HEK293 (cell line): ENCODE results near the gene FKBP10.

Experiments
- CTCF ChIP-seq: fragments of 450-650 bp; formaldehyde crosslinking; IDR thresholded peaks from 2 replicates; pipeline ENCODE4 v1.5.1; 2016; ENCODE audit warnings: missing biosample characterization, missing genetic modification characterization
- HOXC10 ChIP-seq: sonication (generic); formaldehyde crosslinking; IDR thresholded peaks from 2 replicates; pipeline ENCODE4 v1.8.1; 2023; ENCODE audit warnings: mild to moderate bottlenecking, missing genetic modification reagents
- YY1 ChIP-seq: fragments of 450-650 bp; formaldehyde crosslinking; IDR thresholded peaks from 2 replicates; pipeline ENCODE4 v1.5.1; 2018; ENCODE audit warnings: missing biosample characterization, missing genetic modification characterization
- ZNF140 ChIP-seq: fragments of 450-650 bp; formaldehyde crosslinking; IDR thresholded peaks from 2 replicates; pipeline ENCODE4 v1.5.1; 2016; ENCODE audit warnings: missing biosample characterization, missing genetic modification characterization
- ZNF169 ChIP-seq: fragments of 450-650 bp; formaldehyde crosslinking; IDR thresholded peaks from 2 replicates; pipeline ENCODE4 v1.5.1; 2016; ENCODE audit warnings: missing biosample characterization, missing genetic modification characterization
- ZNF433 ChIP-seq: fragments of 450-650 bp; formaldehyde crosslinking; IDR thresholded peaks from 2 replicates; pipeline ENCODE4 v1.5.1; 2016; ENCODE audit warnings: missing biosample characterization, missing genetic modification characterization, low read depth

GRCh38 chr17:41848788-41849187 is 36.0 kb downstream of the FKBP10 start:
- no peak for TF ChIP-seq HOXC10
- TF ChIP-seq CTCF (tag by site-specific recombination), result no peak
- no peak for TF ChIP-seq ZNF140 (tag by site-specific recombination)
- TF ChIP-seq YY1 (tag by site-specific recombination), result no peak
- no peak for TF ChIP-seq ZNF169
- TF ChIP-seq ZNF433 (tag by site-specific recombination), result no peak
